GM19035 (cell line): ENCODE results near the gene RCL1.
"Not testable (repeated sequence)": the region's sequence is repeated elsewhere in the genome, so short reads cannot be mapped to it uniquely, and the experiment has no call there.

ENCODE experiments used
- ATAC-seq: cut with Tn5 transposase; IDR thresholded peaks from one replicate; pipeline ENCODE4 v1.9.1; 2021; ENCODE audit not compliant: unreplicated experiment

RCL1 gene

DNA sequence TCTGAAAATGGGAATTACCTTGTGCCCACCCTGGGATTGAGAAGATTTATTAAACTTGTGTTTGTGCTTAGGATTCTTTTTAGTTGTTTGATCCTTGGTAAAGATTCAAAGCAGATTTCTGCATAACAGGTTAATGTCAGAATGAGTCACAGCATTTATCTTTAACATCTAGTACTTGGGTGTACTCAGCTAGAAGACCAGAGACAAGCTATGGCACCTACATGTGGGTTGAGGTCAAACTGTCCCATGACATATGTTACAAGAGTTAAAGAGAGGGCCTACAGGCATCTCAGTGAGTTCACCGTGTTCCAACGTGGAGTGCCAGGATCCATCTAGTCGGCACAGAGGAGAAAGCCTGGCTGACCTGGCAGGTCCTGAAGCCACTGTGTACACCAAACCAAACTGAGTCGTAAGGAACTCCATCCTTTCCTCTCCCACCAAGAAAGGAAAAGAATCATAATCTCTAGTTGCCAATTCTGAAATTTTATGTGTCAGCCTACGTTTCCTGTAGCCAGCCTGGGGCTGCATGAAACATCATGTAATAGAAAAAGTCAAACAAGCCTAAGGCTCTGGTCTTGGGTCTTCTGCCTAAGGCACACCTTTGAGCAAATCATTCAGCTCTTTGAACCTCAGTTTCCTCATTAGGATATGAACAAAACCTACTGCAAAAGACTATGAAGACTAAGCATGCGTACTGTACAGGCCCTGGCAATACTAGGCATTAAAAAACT is 73.7 kb downstream of the RCL1 start:
- ATAC-seq = no peak

DNA sequence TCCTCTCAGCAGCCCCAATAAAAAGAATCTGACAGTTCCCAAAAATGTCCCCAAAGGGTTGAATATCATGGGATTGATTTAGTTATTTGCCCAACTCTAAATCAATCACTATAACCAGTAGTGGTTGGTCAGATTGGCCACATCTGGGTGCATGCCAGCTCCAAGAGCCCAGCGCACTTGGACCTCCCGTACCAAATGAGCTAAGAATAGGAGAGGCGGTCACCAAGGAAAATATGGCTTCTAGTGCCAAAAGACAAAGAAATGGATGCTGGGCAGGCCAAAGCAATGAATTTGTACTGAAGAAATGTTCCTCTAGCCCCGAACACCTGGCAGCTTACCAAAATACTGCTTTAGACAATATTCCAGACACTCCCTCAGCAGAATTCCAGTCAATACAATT is 80.3 kb downstream of the RCL1 start:
- no peak for ATAC-seq

DNA sequence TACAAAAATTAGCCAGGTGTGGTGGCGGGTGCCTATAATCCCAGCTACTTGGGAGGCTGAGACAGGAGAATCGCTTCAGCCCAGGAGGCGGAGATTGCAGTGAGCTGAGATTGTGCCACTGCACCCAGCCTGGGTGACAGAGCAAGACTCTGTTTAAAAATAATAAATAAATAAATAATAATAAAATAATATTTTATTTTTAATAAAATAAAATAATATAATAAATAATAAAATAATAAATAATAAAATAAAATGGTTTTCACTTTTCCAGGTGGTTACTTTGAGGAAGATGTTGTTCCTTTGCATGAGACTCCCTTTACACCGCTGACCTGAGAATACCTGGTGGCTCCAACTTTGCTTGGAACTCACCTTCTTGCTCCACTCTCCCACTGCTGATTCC is 82.8 kb downstream of the RCL1 start:
- ATAC-seq = no peak

DNA sequence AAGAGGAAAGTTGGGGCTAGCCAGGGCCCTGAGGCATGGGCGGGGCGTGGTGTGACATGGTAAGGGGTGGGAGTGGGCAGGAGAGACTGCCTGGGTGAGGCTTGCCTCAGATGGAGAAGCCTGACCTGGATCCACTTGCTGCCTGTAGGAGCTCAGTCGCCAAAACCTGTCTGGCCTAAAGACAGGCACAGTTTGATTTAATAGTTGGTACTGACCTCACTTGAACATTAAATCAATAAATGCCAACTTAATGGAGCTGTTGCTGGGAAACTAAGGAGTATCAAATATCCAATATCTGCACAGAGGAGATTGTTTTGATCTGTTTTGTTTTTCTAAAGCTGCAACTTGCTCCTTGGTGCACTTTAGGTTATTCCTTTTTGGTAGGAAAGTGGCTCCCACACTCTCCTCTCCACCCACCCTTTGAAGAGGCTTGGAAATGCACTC is 86.4 kb downstream of the RCL1 start:
- ATAC-seq = no peak

DNA sequence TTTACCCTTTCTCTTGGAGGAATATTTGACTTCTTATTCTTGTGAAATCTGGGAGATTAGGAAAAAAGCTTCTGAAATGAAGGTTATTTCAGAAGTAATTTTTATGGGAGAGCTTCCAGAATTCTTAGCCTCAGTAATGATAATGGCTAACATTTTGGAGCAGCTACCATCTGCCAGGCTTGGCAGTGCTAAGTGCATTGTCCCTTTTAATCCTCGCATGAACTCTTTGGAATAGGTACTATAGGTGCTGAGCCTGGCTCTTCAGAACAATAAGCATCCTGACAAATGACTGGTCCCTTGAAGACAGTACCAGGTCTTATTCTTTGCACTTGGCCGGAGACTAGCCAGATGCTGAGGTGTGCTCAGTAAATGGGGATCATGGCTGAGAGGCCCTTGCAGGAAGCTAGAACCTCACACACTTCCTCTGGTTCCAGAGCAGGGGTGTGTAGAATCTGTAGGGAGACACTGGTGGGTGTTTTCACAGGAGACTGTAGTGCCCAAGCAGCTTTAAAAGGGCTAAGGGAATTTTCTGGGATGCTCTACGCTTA is 90.7 kb downstream of the RCL1 start:
- ATAC-seq = no peak

DNA sequence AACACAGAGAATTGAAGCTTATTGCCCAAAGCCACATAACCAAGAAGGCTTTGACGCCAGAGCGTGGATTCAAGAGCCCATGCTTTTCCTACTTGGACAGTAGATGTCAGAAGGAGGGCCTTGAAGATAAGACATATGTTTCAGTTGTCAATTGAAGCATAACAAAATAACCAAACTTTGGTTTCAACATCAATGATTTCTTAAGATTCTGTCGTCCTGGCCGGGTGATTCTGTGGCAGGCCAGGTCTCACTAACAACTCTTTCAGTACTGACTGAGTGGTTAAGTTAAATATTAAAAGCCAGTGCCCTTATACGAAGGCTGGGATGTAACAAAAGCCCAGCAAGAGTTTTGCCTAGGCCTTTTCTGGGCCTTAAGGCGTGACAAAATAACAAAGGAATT is 94.0 kb downstream of the RCL1 start:
- ATAC-seq = no peak

DNA sequence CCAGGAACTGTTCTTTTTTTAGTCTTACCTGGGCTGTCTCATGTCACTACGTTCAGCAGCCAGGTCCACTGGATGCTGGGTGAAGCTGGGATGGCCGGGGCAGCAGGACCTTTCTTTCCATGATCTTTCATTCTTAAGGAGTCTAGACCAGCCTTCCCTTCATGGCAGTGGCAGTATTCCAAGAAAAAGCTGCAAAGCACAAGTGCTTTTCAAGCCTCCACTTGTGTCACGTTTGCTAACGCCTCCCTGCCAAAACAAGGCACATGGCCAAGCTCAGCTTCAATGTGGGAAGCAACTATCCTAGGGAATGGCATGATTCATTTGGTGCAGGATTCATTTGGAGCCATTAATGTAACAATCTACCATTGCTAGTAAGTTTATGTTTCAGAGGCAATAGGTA is 94.8 kb downstream of the RCL1 start:
- no peak for ATAC-seq

DNA sequence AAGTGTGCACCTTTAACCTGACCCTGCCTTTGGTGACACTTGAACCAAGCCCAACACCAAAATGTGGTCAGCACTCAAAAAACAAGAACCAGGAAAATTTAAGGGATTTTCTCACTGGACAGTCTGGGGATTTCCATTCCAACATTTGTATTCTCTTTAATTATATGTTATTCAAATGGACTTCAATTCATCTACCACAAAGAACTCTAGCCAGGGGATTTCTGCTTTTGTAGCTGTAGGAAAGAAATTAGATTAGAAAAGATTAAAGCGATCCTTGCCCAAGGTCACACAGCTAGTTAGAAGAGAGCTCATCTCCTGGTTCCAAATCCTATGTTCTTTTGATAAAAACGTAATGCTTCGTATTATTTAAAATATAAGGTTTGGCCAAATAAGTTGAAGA is 97.5 kb downstream of the RCL1 start:
- no peak for ATAC-seq

DNA sequence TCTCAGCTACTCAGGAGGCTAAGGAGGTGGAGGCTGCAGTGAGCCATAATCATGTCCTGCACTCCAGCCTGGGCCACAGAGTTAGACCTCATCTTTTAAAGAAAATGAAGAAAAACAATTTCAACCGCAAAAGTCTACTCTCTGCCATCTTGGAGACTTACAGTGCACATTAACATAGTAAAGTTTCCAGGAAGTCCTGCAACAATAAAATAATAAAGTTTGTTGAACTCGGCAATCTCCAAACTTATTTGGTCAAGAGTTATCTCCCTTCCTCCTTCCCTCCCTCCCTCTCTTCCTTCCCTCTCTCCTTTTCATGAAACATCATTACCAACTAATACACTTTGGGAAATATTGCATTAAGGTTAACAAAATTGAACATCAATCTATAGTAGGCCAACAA is 98.2 kb downstream of the RCL1 start:
- no peak for ATAC-seq

DNA sequence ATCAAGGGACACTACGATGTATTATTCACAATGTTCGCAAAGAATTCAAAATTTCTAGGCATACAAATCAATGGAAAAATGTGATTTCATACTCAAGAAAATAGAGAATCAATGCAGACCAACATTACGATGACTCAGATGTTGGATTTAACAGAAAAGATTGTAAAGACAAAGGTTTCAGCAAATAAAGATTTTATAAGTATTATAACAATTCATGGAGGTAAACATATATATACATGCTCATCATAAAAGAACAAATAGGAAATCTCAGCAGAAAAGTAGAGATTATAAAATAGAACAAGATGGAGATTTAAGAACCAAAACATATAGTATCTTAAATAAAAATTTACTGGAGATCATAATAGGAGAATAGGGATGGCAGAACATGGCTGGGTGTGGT is 98.9 kb downstream of the RCL1 start:
- no peak for ATAC-seq

DNA sequence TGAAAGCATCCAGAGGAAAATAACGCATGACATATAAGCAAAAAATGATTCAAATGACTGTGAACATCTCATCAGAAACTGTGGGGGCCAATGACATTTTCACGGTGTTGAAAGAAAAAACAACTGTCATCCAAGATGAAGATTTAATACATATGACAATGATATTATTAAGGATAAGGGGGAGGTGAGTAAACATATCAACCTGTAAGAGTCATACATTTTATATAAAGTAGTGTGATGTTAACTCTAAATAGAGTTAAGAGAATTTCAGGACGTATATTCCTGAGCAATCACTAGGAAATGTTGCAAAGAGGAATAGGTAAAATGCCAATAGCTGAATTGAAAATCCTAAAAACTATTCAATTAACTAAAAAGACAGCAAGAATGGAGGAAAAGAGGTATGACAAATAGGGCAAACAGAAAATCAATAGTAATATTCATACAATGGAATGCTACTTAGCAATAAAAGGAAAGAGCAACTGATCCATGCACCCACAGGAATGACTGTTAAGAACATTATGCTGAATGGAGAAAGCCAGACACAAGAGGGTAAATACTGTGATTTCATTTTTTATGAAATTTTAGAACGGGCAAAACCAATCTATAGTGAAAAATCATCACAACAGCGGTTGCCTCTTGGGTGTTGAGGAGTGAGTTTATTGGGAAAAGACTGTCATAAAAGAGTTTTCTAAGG is 99.9 kb downstream of the RCL1 start:
- no peak for ATAC-seq

DNA sequence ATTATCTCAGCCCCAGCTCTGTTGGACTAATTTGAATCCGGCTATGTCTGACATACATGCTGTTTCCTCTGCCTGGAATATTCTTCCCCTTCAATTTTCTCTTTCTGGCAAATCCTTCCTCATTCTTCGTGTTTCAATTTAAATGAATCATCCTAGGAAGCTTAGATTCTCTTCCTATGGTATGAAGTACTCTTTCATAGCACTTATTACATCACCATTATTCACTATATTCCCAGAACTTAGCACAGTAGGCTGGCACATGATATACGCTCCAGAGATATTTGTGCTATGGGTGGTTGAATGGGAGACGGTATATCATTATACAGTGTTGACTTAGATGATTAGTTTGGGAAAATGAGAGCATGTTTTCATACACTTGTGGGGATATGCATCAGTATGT is 101.3 kb downstream of the RCL1 start:
- no peak for ATAC-seq

DNA sequence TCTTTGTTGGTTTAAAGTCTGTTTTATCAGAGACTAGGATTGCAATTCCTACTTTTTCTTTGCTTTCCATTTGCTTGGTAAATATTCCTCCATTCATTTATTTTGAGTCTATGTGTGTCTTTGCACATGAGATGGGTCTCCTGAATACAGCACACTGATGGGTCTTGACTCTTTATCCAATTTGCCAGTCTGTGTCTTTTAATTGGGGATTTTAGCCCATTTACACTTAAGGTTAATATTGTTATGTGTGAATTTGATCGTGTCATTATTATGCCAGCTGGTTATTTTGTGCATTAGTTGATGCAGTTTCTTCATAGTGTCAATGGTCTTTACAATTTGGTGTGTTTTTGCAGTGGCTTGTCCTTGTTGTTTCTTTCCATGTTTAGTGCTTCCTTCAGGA is 107.1 kb downstream of the RCL1 start:
- ATAC-seq = not testable (repeated sequence)

DNA sequence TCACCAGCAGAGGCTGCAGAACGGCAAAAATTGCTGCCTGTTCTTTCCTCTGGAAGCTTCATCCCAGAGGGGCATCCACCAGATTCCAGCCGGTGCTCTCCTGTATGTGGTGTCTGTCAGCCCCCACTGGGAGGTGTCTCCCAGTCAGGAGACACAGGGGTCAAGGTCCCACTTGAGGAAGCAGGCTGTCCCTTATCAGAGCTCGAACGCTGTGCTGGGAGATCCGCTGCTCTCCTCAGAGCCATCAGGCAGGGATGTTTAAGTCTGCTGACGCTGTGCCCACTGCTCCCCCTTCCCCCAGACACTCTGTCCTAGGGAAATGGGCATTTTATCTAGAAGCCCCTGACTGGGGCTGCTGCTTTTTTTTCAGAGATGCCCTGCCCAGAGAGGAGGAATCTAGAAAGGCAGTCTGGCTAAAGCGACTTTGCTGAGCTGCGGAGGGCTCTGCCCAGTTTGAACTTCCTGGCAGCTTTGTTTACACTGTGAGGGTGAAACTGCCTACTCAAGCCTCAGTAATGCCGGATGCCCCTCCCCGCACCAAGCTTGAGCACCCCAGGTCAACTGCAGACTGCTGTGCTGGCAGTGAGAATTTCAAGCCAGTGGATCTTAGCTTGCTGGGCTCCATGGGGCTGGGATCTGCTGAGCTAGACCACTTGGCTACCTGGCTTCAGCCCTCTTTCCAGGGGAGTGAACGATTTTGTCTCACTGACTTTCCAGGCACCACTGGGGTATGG is 108.8 kb downstream of the RCL1 start:
- ATAC-seq = not testable (repeated sequence)

DNA sequence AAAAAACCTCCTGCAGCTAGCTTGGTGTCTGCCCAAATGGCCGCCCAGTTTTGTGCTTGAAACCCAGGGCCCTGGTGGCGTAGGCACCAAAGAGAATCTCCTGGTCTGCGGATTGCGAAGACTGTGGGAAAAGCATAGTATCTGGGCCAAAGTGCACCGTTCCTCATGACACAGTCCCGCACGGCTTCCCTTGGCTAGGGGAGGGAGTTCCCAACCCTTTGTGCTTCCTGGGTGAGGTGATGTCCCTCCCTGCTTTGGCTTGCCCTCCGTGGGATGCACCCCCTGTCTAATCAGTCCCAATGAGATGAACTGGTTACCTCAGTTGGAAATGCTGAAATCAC is 109.4 kb downstream of the RCL1 start:
- no peak for ATAC-seq

DNA sequence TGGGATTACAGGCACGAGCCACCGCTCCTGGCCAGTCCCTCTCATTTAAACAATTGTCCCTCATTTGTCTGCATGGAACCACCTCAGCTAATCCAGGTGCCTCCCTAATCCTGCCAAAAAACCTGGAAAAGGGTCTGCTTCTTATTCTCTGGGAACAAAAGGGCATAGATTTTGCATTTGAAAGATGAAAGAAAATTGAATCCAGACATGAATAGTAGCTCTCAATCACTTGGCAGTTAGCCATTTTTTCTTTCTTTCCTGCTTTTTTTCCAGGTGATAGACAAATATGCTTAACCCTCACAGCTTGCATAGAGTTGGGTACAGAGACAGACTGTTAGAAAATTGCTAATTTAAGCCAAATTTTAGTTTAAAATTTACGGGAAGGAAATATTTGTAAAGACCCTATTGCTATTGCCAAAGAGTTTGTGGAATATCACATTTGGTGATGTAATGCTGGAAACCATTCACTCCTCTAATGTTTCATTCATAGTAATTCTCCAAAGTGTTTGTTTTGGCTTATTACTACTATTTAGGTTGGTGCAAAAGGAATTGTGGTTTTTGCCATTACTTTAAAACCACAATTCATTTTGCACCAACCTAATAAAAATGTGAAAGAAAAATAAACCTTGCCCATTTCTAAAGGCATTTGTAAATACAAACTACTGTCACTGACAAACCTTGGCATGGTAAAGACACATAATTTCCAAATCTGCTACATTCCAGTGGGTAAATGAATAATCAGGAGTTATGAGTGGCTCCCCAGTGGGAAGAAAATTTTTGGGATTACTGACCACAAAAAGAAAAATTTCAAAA is 111.8 kb downstream of the RCL1 start:
- no peak for ATAC-seq

DNA sequence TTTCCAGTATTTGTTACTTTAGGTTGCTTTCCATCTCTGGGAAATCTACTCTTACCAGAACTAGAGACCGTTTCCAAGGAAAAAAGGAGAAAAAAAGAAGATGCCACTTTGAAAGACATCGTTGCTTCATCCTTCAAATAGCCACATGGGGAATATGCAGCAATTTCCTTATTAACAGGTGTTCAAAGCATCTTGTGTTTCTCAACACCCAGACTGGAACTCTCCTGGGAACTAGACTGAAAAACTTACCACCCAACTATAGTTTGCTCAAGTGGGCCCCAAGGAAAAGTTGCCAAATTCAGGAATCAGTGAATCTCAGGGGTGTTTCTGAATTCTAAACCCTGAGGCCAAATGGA is 112.4 kb downstream of the RCL1 start:
- ATAC-seq = no peak
